OCI-LY1 (cell line): ENCODE results near the gene LNPEP.

Experiments used
- H2AFZ ChIP-seq: fragments of 200-600 bp; sonication (generic), shearing (Covaris generic); 2 replicates; pipeline ENCODE4 v1.6.0; 2014; ENCODE audit warnings: antibody characterized with exemption, mild to moderate bottlenecking, low read length
- H3F3A ChIP-seq: fragments of 200-600 bp; sonication (generic), shearing (Covaris generic); 2 replicates; pipeline ENCODE4 v1.6.0; 2014; ENCODE audit warnings: mild to moderate bottlenecking, antibody characterized with exemption, low read length, moderate library complexity; ENCODE audit not compliant: insufficient read depth
- H3K27ac ChIP-seq: fragments of 200-600 bp; sonication (generic); 2 replicates; pipeline ENCODE4 v1.5.1; 2014; ENCODE audit warnings: low read length, mixed run types, mild to moderate bottlenecking, low read depth; ENCODE audit not compliant: poor library complexity, severe bottlenecking
- H3K27me3 ChIP-seq: fragments of 200-600 bp; sonication (generic); 2 replicates; pipeline ENCODE4 v1.6.0; 2014; ENCODE audit warnings: antibody characterized with exemption, mild to moderate bottlenecking, low read length, moderate library complexity; ENCODE audit not compliant: insufficient read depth
- H3K36me3 ChIP-seq: fragments of 200-600 bp; sonication (generic); 2 replicates; pipeline ENCODE4 v1.6.1; 2014; ENCODE audit warnings: mild to moderate bottlenecking, antibody characterized with exemption, low read length, moderate library complexity, mixed read lengths; ENCODE audit not compliant: insufficient read depth
- H3K4me1 ChIP-seq: fragments of 200-600 bp; sonication (generic); 2 replicates; pipeline ENCODE4 v1.5.1; 2014; ENCODE audit warnings: mild to moderate bottlenecking, low read length, moderate library complexity; ENCODE audit not compliant: insufficient read depth, severe bottlenecking
- H3K4me2 ChIP-seq: fragments of 200-600 bp; sonication (generic), shearing (Covaris generic); 2 replicates; pipeline ENCODE4 v1.6.1; 2014; ENCODE audit warnings: low read length
- H3K4me3 ChIP-seq: fragments of 200-600 bp; sonication (generic); 2 replicates; pipeline ENCODE4 v1.5.1; 2014; ENCODE audit warnings: low read length, low read depth, mild to moderate bottlenecking, mixed read lengths; ENCODE audit not compliant: poor library complexity, severe bottlenecking
- H3K79me2 ChIP-seq: fragments of 200-600 bp; shearing (Covaris generic); 2 replicates; pipeline ENCODE4 v1.6.1; 2016; ENCODE audit warnings: mixed run types, low read length, mixed read lengths; ENCODE audit not compliant: insufficient read depth
- H3K9ac ChIP-seq: fragments of 200-600 bp; sonication (generic), shearing (Covaris generic); 2 replicates; pipeline ENCODE4 v1.6.1; 2014; ENCODE audit warnings: mild to moderate bottlenecking, low read length, mixed read lengths
- H3K9me2 ChIP-seq: fragments of 200-600 bp; sonication (generic), shearing (Covaris generic); 2 replicates; pipeline ENCODE4 v1.6.1; 2014; ENCODE audit warnings: low read depth, mild to moderate bottlenecking, low read length, mixed read lengths
- H3K9me3 ChIP-seq: fragments of 200-600 bp; shearing (Covaris generic); 2 replicates; pipeline ENCODE4 v1.6.1; 2014; ENCODE audit warnings: low read length, mixed read lengths
- H4K20me1 ChIP-seq: fragments of 200-600 bp; sonication (generic), shearing (Covaris generic); 2 replicates; pipeline ENCODE4 v1.6.0; 2016; ENCODE audit warnings: mild to moderate bottlenecking, low read length; ENCODE audit not compliant: insufficient read depth
- EZH2 ChIP-seq: fragments of 200-600 bp; sonication (generic), shearing (Covaris generic); IDR thresholded peaks from 2 replicates; pipeline ENCODE4 v1.8.0; 2017; ENCODE audit warnings: borderline replicate concordance, mixed run types, mild to moderate bottlenecking, antibody characterized with exemption, low read length, moderate library complexity, mixed read lengths
- TF ChIP-seq, protein P1 (sequence below): fragments of 200-600 bp; sonication (generic), shearing (Covaris generic); IDR thresholded peaks from 2 replicates; pipeline ENCODE4 v1.5.1; 2017; ENCODE audit warnings: mild to moderate bottlenecking, antibody characterized with exemption, low read length, moderate library complexity, mixed read lengths

The LNPEP gene

GRCh38 chr5:97026721-97027120 lies 90.8 kb downstream of the LNPEP start:
- H3F3A ChIP-seq: no peaks in the 10 kb centered on the region
- no peak overlapping the region for H3K4me2 ChIP-seq
- no peaks in the 10 kb centered on the region for H4K20me1 ChIP-seq
- H3K4me3 ChIP-seq: no peak overlapping the region
- peaks cover 98% of the 10 kb centered on the region for H3K36me3 ChIP-seq
- TF ChIP-seq, protein P1, sequence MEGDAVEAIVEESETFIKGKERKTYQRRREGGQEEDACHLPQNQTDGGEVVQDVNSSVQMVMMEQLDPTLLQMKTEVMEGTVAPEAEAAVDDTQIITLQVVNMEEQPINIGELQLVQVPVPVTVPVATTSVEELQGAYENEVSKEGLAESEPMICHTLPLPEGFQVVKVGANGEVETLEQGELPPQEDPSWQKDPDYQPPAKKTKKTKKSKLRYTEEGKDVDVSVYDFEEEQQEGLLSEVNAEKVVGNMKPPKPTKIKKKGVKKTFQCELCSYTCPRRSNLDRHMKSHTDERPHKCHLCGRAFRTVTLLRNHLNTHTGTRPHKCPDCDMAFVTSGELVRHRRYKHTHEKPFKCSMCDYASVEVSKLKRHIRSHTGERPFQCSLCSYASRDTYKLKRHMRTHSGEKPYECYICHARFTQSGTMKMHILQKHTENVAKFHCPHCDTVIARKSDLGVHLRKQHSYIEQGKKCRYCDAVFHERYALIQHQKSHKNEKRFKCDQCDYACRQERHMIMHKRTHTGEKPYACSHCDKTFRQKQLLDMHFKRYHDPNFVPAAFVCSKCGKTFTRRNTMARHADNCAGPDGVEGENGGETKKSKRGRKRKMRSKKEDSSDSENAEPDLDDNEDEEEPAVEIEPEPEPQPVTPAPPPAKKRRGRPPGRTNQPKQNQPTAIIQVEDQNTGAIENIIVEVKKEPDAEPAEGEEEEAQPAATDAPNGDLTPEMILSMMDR: no peak
- TF ChIP-seq EZH2: no peak
- no peaks in the 10 kb centered on the region for H3K9me2 ChIP-seq
- H3K79me2 ChIP-seq: no peaks in the 10 kb centered on the region
- H3K4me1 ChIP-seq: no peaks in the 10 kb centered on the region
- H3K27me3 ChIP-seq: no peaks in the 10 kb centered on the region
- no peak overlapping the region for H3K27ac ChIP-seq
- no peak overlapping the region for H2AFZ ChIP-seq
- no peaks in the 10 kb centered on the region for H3K9me3 ChIP-seq
- no peak overlapping the region for H3K9ac ChIP-seq

- Histone ChIP-seq H3K79me2 (no peaks in the 10 kb centered on the region), H4K20me1 (no peaks in the 10 kb centered on the region), H2AFZ (no peak overlapping the region), H3K36me3 (peaks cover 41% of the 10 kb centered on the region), H3K27ac (no peak overlapping the region), H3K9me2 (no peaks in the 10 kb centered on the region), H3K4me3 (no peak overlapping the region), H3K27me3 (no peaks in the 10 kb centered on the region), H3K9me3 (no peaks in the 10 kb centered on the region), H3K4me2 (no peak overlapping the region), H3F3A (no peaks in the 10 kb centered on the region), H3K9ac (no peak overlapping the region), H3K4me1 (no peaks in the 10 kb centered on the region)
- no peak for TF ChIP-seq EZH2
- TF ChIP-seq, protein P1: no peak
Observed at GRCh38 chr5:97037819-97038218, 101.9 kb downstream of the LNPEP start.

- TF ChIP-seq, protein P1: no peak
- TF ChIP-seq EZH2: no peak
- no peaks in the 10 kb centered on the region for H3K79me2 ChIP-seq
- H3K27me3 ChIP-seq: peaks cover 3% of the 10 kb centered on the region; the same call in 1 of the 2 replicates
- H3K36me3 ChIP-seq: peaks cover 14% of the 10 kb centered on the region
- H3F3A ChIP-seq: no peaks in the 10 kb centered on the region
- H3K27ac ChIP-seq: no peak overlapping the region
- H3K9me2 ChIP-seq: no peaks in the 10 kb centered on the region
- no peaks in the 10 kb centered on the region for H3K4me1 ChIP-seq
- no peaks in the 10 kb centered on the region for H3K9me3 ChIP-seq
- H2AFZ ChIP-seq: no peak overlapping the region
- H4K20me1 ChIP-seq: no peaks in the 10 kb centered on the region
- no peak overlapping the region for H3K4me3 ChIP-seq
- no peak overlapping the region for H3K4me2 ChIP-seq
- H3K9ac ChIP-seq: no peak overlapping the region
Observed at GRCh38 chr5:97041239-97041638, 105.4 kb downstream of the LNPEP start.
